H7 (cell line): Measurements from ENCODE around the gene PRKX. TPM values are rescaled to one million over a fixed set of nuclear protein-coding genes. Genes with fewer than 3 reads are reported as not detected.
"Not testable (repeated sequence)": the region's sequence is repeated elsewhere in the genome, so short reads cannot be mapped to it uniquely, and the experiment has no call there.

Experiments used
- DNase-seq: peaks from one replicate; pipeline ENCODE4 v3.0.0; 2012
- H3K27me3 ChIP-seq: 2 replicates; pipeline ENCODE4 v1.6.0; 2011; ENCODE audit warnings: mild to moderate bottlenecking, low read length; ENCODE audit not compliant: control insufficient read depth, insufficient read depth
- H3K36me3 ChIP-seq: replicated peaks from 2 replicates; pipeline ENCODE4 v1.5.1; 2011; ENCODE audit warnings: low read length; ENCODE audit not compliant: control insufficient read depth, insufficient read depth
- H3K4me3 ChIP-seq: 2 replicates; pipeline ENCODE4 v1.5.1; 2011; ENCODE audit warnings: low read depth, mild to moderate bottlenecking, control low read depth, low read length, moderate library complexity; ENCODE audit not compliant: insufficient read depth
- total RNA-seq: library from RNA; depleted of rRNA; stranded (reverse); fragments of >200 nt; shearing (Covaris generic); gene quantifications from 2 replicates; pipeline ENCODE4 v1.2.3, GENCODE V29; 2014

Gene PRKX
- total RNA-seq, 1 experiment from 2014 or later: 61.2 TPM

DNA sequence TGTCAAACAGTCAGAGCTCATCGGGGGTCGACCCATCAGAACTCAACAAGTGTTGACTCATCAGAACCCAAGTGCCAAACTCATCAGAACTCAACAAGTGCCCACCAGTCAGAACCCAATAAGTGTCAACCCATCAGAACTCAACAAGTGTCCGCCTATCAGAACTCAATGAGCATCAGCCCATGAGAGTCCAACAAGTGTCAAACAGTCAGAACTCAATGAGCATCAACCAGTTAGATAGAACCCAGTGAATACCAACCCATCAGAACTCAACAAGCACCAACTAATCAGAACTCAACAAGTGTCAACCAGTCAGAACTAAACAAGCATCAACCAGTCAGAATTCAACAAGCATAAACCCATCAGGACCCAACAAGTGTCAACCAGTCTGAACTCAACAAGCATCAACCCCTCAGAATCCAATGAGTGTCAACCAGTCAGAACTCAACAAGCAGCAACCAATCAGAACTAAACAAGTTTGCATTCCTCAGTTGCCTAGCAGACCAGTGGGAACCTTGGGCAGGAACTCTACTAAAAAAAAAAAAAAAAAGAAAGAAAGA lies 115.3 kb downstream of the PRKX start:
- Histone ChIP-seq H3K27me3 (no peaks in the 10 kb centered on the region), H3K36me3 (no peaks in the 10 kb centered on the region), H3K4me3 (no peak overlapping the region)
- DNase-seq: no peak

DNA sequence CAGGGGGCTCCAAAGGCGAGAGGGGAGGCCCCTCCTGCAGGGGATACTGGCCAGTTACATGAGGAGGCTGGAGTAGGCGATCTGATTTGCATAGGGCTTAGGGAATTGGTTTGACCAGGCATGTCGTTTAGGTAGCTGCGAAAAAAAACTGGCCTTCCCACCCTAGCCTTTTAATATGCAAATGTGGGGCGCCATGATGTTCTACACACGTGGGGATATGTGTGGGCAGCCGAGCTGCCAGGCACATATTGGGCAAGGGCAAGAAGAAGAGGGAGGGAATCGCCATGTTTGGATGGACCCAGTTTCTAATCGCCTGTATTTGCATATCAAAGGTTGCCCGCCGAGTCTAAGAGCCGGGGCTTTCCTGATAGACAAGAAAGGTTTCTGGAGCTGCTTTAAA lies 121.3 kb downstream of the PRKX start:
- peak; percentile 62 for DNase-seq
- no peaks in the 10 kb centered on the region for H3K36me3 ChIP-seq
- no peak overlapping the region for H3K4me3 ChIP-seq
- no peaks in the 10 kb centered on the region for H3K27me3 ChIP-seq

DNA sequence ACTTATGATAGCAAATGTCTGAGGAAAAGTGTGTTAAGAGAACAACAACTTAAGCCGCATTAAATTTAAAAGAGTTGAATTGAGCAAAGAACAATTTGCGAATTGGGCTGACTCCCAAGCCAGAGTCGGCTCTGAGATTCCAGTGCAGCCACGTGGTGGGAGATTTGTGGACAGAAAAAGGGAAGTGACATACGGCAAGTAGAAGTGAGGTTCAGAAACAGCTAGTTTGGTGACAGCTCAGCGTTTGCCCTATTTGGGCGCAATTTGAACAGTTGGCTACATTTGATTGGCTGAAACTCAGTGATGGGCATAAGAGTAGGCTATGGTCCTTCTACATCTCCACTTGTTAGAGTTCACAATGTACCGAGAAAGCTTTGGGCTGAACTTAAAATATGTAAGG lies 124.0 kb downstream of the PRKX start:
- no peak for DNase-seq
- H3K36me3 ChIP-seq: no peaks in the 10 kb centered on the region
- no peak overlapping the region for H3K4me3 ChIP-seq
- H3K27me3 ChIP-seq: no peaks in the 10 kb centered on the region

DNA sequence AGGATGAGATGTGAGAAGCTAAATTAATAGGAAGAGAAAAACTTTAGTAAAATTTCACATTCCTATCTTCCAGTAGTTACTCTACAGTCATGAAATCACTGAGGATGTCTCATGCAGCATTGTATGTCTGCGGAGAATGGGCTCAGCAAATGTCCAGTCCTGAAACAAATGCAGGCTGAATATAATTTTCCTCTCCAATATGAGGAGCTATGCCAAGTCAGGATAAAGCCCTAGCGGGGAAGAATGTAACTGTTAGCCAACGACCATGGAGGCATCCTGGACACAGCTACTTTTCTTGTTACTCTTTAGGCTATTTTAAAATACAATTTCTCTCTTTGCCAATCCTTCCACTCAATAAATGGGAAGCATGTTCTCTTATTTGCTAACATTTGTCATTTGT lies 127.7 kb downstream of the PRKX start:
- Histone ChIP-seq H3K4me3 (no peak overlapping the region), H3K36me3 (no peaks in the 10 kb centered on the region), H3K27me3 (no peaks in the 10 kb centered on the region)
- no peak for DNase-seq

DNA sequence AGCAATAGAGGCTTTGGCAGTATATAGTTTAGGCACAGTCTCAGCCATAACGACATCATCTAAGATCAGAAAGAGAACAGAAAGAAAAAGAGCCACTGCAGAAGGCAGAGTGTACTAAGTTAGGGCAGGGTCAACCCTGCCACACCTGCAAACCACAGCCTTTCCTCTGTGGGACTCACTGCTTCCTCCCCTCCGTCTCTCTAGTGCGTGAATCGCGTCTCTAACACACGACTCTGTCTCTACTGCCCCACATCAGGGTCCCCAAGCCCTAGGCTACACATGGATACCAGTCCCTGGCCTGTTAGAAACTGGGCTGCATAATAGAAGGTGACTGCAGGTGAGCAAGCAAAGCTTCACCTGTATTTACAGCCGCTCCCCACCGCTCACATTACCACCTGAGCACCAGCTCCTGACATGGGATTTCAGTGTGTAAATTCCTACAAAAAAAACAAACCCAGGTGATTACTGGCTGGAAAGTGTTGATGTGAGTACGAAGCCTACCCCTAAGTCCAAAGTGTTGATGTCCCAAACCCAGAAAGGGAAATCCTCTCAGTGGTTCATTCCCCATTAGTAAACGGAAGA lies 128.9 kb downstream of the PRKX start:
- Histone ChIP-seq H3K27me3 (no peaks in the 10 kb centered on the region), H3K4me3 (no peak overlapping the region), H3K36me3 (no peaks in the 10 kb centered on the region)
- DNase-seq: no peak

DNA sequence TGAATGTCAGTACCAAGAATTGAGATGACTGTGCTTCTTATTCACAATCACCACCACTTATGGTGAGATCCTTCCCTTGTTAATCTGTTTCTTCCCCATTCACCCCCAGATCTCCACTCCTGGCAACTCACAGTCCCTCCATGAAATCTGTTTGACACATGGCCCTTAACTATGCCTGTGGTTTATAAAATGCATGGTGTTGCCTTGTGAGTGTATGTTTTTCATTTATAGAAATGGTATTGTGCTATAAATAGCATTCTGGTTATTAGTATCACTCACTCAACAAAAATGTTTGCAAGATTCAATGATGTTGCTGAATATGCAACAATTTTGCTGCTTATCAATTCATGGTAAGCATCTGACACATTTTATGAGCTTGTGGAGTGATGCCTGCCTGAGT lies 131.0 kb downstream of the PRKX start:
- H3K27me3 ChIP-seq: no peaks in the 10 kb centered on the region
- no peak overlapping the region for H3K4me3 ChIP-seq
- H3K36me3 ChIP-seq: no peaks in the 10 kb centered on the region
- no peak for DNase-seq

DNA sequence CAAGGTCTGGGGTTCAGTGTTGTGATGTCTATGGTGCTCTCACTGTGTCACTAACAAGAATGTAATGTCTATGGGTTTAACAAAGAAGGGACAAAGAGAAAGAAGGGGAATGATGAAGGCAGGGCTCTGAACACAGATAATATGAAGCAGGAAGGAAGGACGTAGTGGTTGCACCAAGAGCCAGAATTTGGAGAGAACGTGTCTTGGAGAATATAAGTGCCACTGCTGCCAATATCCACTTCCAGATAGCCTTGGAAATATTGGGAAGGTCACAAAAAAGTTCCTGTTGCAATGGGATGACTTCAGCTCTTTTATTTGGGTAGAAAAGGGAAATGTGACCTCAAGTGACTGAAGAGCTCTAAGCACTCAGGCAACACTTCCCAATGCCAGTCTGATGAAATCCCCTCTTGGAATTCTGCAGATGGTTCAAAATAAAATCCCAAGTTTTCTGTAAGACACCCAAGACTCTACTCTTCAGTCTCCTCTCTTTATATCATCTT lies 131.8 kb downstream of the PRKX start:
- no peak for DNase-seq
- Histone ChIP-seq H3K36me3 (no peaks in the 10 kb centered on the region), H3K4me3 (no peak overlapping the region), H3K27me3 (no peaks in the 10 kb centered on the region)

DNA sequence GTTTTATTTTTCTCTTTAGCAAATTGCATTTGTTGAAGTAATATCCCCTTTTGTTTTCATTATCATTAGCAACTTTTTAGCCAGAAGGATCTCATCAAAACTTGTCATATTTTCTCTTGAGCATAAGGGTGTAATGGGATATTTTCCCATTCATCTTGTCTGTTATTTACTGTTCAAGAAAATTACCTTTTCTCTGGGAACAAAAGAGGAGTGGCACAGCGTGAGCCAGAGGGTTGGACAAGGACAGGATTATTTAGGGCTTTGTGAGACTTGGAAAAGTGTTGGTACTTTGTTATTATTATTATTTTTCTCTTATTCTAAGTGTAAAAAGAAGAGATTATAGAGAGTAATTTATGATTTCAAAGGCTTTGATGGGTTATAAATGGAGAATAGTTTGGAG lies 135.9 kb downstream of the PRKX start:
- H3K36me3 ChIP-seq: no peaks in the 10 kb centered on the region
- no peak overlapping the region for H3K4me3 ChIP-seq
- H3K27me3 ChIP-seq: no peaks in the 10 kb centered on the region
- DNase-seq: no peak

DNA sequence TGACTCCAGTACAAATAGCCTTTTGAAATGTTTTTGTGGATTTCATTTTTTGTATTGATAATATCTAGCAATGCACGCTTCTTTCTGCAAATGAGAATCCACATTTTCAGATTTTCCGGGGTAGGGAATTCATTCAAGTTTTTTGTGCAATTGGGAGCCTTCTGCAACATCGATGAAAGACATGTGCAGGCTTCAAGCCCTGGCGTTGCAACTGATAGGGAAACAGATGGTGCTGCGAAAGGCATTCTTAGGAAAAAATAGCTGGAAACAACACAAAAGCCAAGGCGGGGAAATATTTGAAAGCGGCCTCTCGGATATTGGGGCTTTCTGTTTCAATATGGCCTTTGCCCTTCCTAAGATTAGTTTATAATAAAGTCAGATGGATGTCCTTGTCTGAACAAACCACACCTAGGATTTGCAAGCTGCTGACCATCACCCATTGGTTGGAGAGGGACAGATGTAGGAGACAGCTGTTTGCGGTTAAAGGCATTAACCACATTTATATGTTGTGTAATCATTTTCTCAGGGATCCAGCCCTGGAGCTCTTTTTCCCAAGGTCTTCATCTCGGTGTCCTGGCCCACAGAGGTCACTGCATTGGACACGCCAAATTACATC lies 136.5 kb downstream of the PRKX start:
- no peak overlapping the region for H3K4me3 ChIP-seq
- H3K36me3 ChIP-seq: no peaks in the 10 kb centered on the region
- no peaks in the 10 kb centered on the region for H3K27me3 ChIP-seq
- DNase-seq: no peak

DNA sequence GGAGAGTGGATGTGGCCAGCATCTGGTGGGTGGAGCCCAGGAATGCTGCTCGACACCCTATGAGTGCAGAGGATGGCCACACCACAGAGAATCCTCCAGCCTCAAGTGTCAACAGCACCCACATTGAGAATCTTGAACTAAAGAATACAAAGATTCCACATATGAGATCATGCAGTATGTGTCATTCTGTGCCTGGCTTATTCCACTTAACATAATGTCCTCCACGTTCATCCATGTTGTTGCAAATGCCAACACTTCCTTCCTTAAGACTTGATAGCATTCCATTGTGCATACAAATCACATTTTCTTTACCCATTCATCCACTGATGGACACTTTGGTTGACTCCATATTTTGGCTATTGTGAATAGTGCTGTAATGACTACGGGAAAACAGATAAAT lies 145.8 kb downstream of the PRKX start:
- Histone ChIP-seq H3K36me3 (no peaks in the 10 kb centered on the region), H3K4me3 (no peak overlapping the region), H3K27me3 (no peaks in the 10 kb centered on the region)
- no peak for DNase-seq

DNA sequence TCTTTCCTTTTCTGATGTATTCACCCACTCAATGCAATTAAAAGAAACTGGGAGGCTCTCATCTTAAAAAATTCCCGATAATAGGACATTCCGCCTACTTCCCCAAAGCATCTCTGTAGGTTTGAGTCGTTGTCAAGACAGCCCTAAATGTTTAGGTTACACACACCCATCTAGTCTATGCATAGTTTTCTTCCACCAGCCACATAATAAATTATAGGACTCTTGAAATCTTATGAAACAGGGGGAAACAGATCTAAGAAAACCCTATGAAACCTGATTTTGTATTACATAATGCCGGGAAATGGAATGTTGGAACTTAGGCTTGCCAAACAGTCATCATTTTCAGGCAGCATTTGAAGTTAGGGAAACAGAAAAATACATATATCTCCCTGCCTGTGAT lies 150.0 kb downstream of the PRKX start:
- Histone ChIP-seq H3K27me3 (no peaks in the 10 kb centered on the region), H3K4me3 (no peak overlapping the region)

DNA sequence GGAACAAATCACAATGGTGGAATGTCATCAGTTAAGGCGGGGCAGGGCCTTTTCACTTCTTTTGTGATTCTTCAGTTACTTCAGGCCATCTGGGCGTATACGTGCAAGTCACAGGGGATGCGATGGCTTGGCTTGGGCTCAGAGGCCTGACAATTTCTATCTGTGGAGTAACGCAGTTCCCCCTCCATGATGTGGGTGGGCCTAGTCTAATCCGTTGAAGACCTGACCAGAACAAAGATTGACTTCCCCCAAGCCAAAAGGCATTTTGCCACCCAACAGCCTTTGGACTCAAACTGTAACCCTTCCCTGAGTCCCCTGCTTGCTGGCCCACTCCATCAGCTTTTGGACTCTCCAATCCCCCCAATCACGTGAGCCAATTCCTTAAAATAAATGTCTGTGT lies 153.4 kb downstream of the PRKX start:
- not testable (repeated sequence) for H3K36me3 ChIP-seq, H3K27me3 ChIP-seq, H3K4me3 ChIP-seq, DNase-seq

More for the DNA sequence above, 150.0 kb downstream of the PRKX start:
- no peak for DNase-seq
- H3K36me3 ChIP-seq: no peaks in the 10 kb centered on the region
